Heart right ventricle (tissue), 16 donors: ENCODE results near the gene TRPM3. TPM values are rescaled to one million over a fixed set of nuclear protein-coding genes. Genes with fewer than 3 reads are reported as not detected.
A peak's percentile ranks its signal among the peaks of the same experiment; 100 is the strongest.

Experiments
- ATAC-seq, 8 donors: fragments of 200-7000 bp; cut with Tn5 transposase; one replicate each; pipeline ENCODE4 v1.9.1; 2020; ENCODE audit warnings: mild to moderate bottlenecking in 8 of 8, moderate library complexity in 8 of 8, moderate number of reproducible peaks in 1 of 8
- DNase-seq, 2 donors: peaks; one replicate each; pipeline ENCODE4 v3.0.0-alpha.2; 2020
- H3K27ac ChIP-seq, 10 donors: fragments of 200-600 bp; sonication (generic) in 2 of 10; one replicate each; pipeline versions ENCODE4 v1.5.0 to v1.8.0; 2020 to 2022; ENCODE audit warnings: mild to moderate bottlenecking in 3 of 10
- H3K27me3 ChIP-seq, 7 donors: fragments of 200-600 bp; one replicate each; pipeline ENCODE4 v1.8.0; 2021 to 2022; ENCODE audit warnings: mild to moderate bottlenecking in 2 of 7
- H3K36me3 ChIP-seq, 9 donors: fragments of 200-600 bp; sonication (generic) in 1 of 9; one replicate each; pipeline versions ENCODE4 v1.5.0 to v1.8.0; 2020 to 2022; ENCODE audit warnings: mild to moderate bottlenecking in 2 of 9
- H3K4me1 ChIP-seq, 9 donors: fragments of 200-600 bp; sonication (generic) in 1 of 9; one replicate each; pipeline versions ENCODE4 v1.5.0 to v1.8.0; 2020 to 2022; ENCODE audit warnings: mild to moderate bottlenecking in 4 of 9
- H3K4me3 ChIP-seq, 10 donors: fragments of 200-600 bp; sonication (generic) in 2 of 10; one replicate each; pipeline versions ENCODE4 v1.5.0 to v1.8.0; 2020 to 2022; ENCODE audit warnings: mild to moderate bottlenecking in 7 of 10, moderate library complexity in 2 of 10
- H3K9me3 ChIP-seq, 11 donors: fragments of 200-600 bp in 10 of 11; sonication (generic) in 2 of 11; one replicate each; pipeline versions ENCODE4 v1.5.0 to v1.8.0; 2013 to 2022; ENCODE audit warnings: mild to moderate bottlenecking in 2 of 11, control low read depth in 1 of 11, moderate library complexity in 1 of 11
- WGBS, 2 donors: extraction: QIAGEN DNeasy Blood & Tissue Kit; methylation state at CpG; one replicate each; pipeline ENCODE4 v1.1.7; 2013; ENCODE audit warnings: inconsistent platforms in 1 of 2; 5-methylcytosine and 5-hydroxymethylcytosine counted together
- intact Hi-C, 10 donors: fragments of 100-400 bp; cut with DNase I; formaldehyde crosslinking; loops; one replicate each; pipeline versions ENCODE4 v1.11.1 to v1.14.2; 2022
- polyA plus RNA-seq, 2 donors: library from polyadenylated mRNA; stranded (reverse); fragments of 200-250 nt; gene quantifications; one replicate each; pipeline ENCODE4 v1.2.3, GENCODE V29; 2013
- total RNA-seq, 10 donors: library from RNA; stranded (reverse); fragmentation: NEBNext Ultra II Directional in 3 of 10; extraction: Animal tissue kit (Norgen Biotek cat#: 25700) in 3 of 10; gene quantifications; one replicate each; pipeline versions ENCODE4 v1.2.1 to v1.2.4, GENCODE V29; 2021 to 2023
- TF ChIP-seq, protein P1 (sequence below), 9 donors: fragments of 200-600 bp; sonication (generic) in 2 of 9; IDR thresholded peaks; one replicate each; pipeline versions ENCODE4 v1.5.0 to v1.8.0; 2021 to 2022; ENCODE audit warnings: antibody characterized with exemption in 9 of 9, mild to moderate bottlenecking in 5 of 9, moderate library complexity in 1 of 9
- donor health status: Arrhythmogenic right ventricular cardiomyopathy.
- donor health status: ischemic (EF 13 %, LVEDD 7.1; RV severe dilation, severe dysfunction).
- donor health status: healthy with polysubstance abuse.
- donor health status: DM: no; HTN: yes; CAD: no.
- donor health status: DM: no; HTN: no; CAD: no.
- donor health status: ischemic (EF 25% LVEDD 6.9; RV normal size, moderate dysfunction).
- donor health status: ischemic (EF 25% LVEDD 5.7; RV mildly dilated, moderate dysfunction).
- donor health status: healthy.
- donor health status: DM: yes; HTN: yes; CAD: no.
- donor health status: Ischemic cardiomyopathy.
- donor health status: ischemic (EF 35%, LVEDD 5.7; RV mildly dilated, moderate dysfunction).
- donor health status: nonischemic (EF 11% LVEDD 7.7; RV severe dilation, severe dysfunction).
- donor health status: DM: yes; HTN: yes; CAD: no.
- donor health status: PGD.
- donor health status: ischemic (EF 29% LVEDD 5.4; RV normal size, mild dysfunction).
- donor health status: nonischemic (EF 23%, LVEDD 6.1; RV moderate dilation, normal function).

The TRPM3 gene
- total and polyA plus RNA-seq, 12 donors: 0.05 to 1.3 (median 0.16) TPM; not detected in 1

DNA sequence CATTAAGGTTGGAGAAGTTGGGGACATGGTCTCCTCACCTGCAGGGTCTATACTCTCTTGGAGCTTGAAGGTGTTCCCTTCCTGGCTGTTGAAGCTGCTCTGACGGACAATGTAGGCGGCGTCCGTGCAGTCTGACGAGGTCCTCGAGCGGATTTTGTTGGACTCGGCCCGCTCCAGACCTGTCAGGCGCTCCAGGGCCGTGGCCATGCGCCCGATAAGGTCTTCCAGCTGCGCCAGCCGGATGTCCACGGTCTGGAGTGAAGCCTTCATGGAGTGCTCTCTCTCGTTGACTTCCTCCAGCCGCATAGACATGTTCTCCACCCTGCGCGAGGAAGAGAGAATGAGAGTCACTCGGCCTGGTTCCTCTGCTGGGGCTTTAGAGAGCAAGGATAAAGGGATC lies 584.3 kb downstream of the TRPM3 start:
- no peaks in the 10 kb centered on the region for H3K36me3 ChIP-seq
- no peaks in the 10 kb centered on the region for H3K27me3 ChIP-seq
- no peaks in the 10 kb centered on the region for H3K9me3 ChIP-seq
- peaks cover 0 to 7% (median 0%) of the 10 kb centered on the region in 9 donors for H3K4me1 ChIP-seq
- TF ChIP-seq, protein P1, sequence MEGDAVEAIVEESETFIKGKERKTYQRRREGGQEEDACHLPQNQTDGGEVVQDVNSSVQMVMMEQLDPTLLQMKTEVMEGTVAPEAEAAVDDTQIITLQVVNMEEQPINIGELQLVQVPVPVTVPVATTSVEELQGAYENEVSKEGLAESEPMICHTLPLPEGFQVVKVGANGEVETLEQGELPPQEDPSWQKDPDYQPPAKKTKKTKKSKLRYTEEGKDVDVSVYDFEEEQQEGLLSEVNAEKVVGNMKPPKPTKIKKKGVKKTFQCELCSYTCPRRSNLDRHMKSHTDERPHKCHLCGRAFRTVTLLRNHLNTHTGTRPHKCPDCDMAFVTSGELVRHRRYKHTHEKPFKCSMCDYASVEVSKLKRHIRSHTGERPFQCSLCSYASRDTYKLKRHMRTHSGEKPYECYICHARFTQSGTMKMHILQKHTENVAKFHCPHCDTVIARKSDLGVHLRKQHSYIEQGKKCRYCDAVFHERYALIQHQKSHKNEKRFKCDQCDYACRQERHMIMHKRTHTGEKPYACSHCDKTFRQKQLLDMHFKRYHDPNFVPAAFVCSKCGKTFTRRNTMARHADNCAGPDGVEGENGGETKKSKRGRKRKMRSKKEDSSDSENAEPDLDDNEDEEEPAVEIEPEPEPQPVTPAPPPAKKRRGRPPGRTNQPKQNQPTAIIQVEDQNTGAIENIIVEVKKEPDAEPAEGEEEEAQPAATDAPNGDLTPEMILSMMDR (IDR thresholded peaks at IDR 0.05): no peak
- peak in 1 of 8 donors; percentile 20 for ATAC-seq
- no peak overlapping the region for H3K27ac ChIP-seq
- H3K4me3 ChIP-seq: no peak overlapping the region
- 98% methylated on average over 21 of the region's 21 CpGs for WGBS, 2 donors
- no peak for DNase-seq
- intact Hi-C loops: no loop called here

DNA sequence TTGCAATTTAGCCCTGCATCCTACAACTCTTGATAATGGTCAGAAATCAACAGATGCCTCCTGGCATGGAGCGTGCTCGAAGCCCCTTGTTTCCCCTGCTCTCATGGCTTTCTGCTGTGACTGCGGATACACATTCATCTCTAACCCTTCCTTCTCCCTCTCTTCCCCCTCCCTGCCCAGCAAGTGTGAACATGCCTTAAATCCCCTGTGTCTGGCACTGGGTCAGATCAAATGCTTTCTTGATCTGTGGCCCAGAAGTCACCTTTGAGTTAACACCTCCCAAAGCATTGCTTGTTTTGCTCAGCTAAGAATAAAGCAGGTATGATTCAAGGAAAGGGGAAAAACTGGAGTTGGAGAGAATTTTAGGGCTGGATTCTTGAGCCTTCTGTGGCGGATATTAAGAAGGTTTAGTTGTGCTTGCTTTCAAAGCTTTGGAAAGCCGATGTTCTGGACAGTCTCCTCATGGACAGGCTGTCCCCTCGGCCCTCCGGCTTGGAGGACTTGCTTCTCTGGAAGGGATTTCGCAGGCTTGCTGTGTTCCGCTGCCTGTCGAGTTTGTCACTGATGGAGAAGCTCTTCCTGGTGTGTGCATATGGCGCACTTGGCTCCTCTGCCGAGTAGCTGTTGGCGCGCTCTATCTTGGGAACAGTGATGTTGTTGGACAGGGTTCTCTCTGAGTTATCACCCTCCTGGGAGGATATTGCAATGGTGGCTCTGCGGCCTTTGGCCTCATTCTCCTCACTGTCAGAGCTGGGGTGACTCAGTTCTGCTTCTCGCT lies 585.7 kb downstream of the TRPM3 start:
- DNase-seq (no peak), ATAC-seq (no peak)
- H3K27ac ChIP-seq: no peak overlapping the region
- H3K27me3 ChIP-seq: no peaks in the 10 kb centered on the region
- no peaks in the 10 kb centered on the region for H3K36me3 ChIP-seq
- peaks cover 0 to 7% (median 0%) of the 10 kb centered on the region in 9 donors for H3K4me1 ChIP-seq
- H3K9me3 ChIP-seq: no peaks in the 10 kb centered on the region
- TF ChIP-seq, protein P1 (IDR thresholded peaks at IDR 0.05): no peak
- intact Hi-C loops: no loop called here
- 92 to 95% methylated on average over 16 of the region's 16 CpGs for WGBS, 2 donors
- H3K4me3 ChIP-seq: no peak overlapping the region

DNA sequence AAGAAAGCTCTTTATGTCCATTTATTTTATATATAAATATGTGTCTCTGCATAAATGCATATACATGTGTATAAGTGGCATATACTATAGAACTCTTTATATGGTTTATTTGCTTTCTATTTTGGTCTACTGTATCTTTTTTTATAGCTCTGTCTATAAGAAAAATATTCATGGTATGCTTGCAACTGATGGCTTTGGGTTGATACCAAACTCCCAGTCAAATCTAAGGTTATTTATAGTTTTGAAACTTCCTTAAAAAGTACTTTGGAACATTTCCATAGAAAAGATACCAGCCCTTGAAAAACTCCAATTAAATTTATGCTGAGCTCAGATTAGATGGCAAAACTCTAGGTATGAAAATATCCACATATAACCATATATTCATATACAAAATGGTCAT lies 587.0 kb downstream of the TRPM3 start:
- no peaks in the 10 kb centered on the region for H3K27me3 ChIP-seq
- H3K4me1 ChIP-seq: peaks cover 0 to 7% (median 0%) of the 10 kb centered on the region in 9 donors
- H3K4me3 ChIP-seq: no peak overlapping the region
- TF ChIP-seq, protein P1 (IDR thresholded peaks at IDR 0.05): no peak
- H3K36me3 ChIP-seq: no peaks in the 10 kb centered on the region
- DNase-seq: no peak
- intact Hi-C loops: no loop called here
- no peak for ATAC-seq
- no peaks in the 10 kb centered on the region for H3K9me3 ChIP-seq
- no peak overlapping the region for H3K27ac ChIP-seq

DNA sequence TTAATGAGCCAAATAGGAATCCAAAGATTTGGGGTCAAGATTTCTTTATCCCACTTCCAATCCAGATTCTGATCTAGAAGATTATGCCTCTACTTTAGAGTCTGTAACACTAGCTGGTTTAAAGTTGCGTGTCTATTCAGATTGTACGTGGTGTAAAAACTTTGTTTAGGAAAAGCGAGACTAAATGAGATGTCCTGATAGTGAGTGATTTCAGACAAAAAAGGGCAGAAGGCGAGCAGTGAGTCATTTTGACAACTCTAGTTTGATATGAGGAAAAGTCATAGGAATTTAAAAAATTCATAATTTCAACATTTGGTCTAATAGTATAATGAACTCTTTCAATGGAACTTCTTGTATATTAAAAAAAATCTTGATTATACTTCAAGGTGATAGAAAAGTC lies 587.4 kb downstream of the TRPM3 start:
- H3K27me3 ChIP-seq: no peaks in the 10 kb centered on the region
- H3K4me3 ChIP-seq: no peak overlapping the region
- H3K27ac ChIP-seq: no peak overlapping the region
- WGBS, 2 donors: 94 to 97% methylated on average over 4 of the region's 4 CpGs
- intact Hi-C loops: no loop called here
- no peaks in the 10 kb centered on the region for H3K9me3 ChIP-seq
- H3K36me3 ChIP-seq: no peaks in the 10 kb centered on the region
- peaks cover 0 to 4% (median 0%) of the 10 kb centered on the region in 9 donors for H3K4me1 ChIP-seq
- ATAC-seq (no peak), DNase-seq (no peak)
- TF ChIP-seq, protein P1 (IDR thresholded peaks at IDR 0.05): no peak
